Hepatocyte (in vitro differentiated cells): Measurements from ENCODE around the gene MPHOSPH9. TPM values are rescaled to one million over a fixed set of nuclear protein-coding genes. Genes with fewer than 3 reads are reported as not detected.

Experiments used
- DNase-seq: peaks from one replicate; pipeline ENCODE4 v3.0.0-alpha.2; 2016; ENCODE audit warnings: low spot score
- H2AFZ ChIP-seq: fragments of 200-600 bp; sonication (generic); 2 replicates; pipeline ENCODE4 v1.6.0; 2016; ENCODE audit warnings: antibody characterized with exemption, mild to moderate bottlenecking
- H3K27ac ChIP-seq: fragments of 200-600 bp; sonication (generic); 2 replicates; pipeline ENCODE4 v1.5.1; 2016; ENCODE audit warnings: mild to moderate bottlenecking
- H3K27me3 ChIP-seq: fragments of 200-600 bp; sonication (generic); 2 replicates; pipeline ENCODE4 v1.6.1; 2016
- H3K36me3 ChIP-seq: fragments of 200-600 bp; sonication (generic); replicated peaks from 2 replicates; pipeline ENCODE4 v1.5.1; 2016; ENCODE audit warnings: low read depth; ENCODE audit not compliant: insufficient read depth
- H3K4me1 ChIP-seq: fragments of 200-600 bp; sonication (generic); 2 replicates; pipeline ENCODE4 v1.5.1; 2016; ENCODE audit warnings: mild to moderate bottlenecking, moderate library complexity; ENCODE audit not compliant: insufficient read depth
- H3K4me2 ChIP-seq: fragments of 200-600 bp; sonication (generic); 2 replicates; pipeline ENCODE4 v1.6.0; 2016
- H3K4me3 ChIP-seq: fragments of 200-600 bp; sonication (generic); 2 replicates; pipeline ENCODE4 v1.5.1; 2016; ENCODE audit warnings: mild to moderate bottlenecking
- H3K79me2 ChIP-seq: fragments of 200-600 bp; sonication (generic); 2 replicates; pipeline ENCODE4 v1.6.0; 2017; ENCODE audit warnings: mild to moderate bottlenecking
- H3K9me2 ChIP-seq: fragments of 200-600 bp; sonication (generic); replicated peaks from 2 replicates; pipeline ENCODE4 v1.6.0; 2017; ENCODE audit warnings: mild to moderate bottlenecking; ENCODE audit not compliant: insufficient read depth
- H3K9me3 ChIP-seq: fragments of 200-600 bp; sonication (generic); 2 replicates; pipeline ENCODE4 v1.5.1; 2016; ENCODE audit warnings: low read depth, mild to moderate bottlenecking
- H4K20me1 ChIP-seq: fragments of 200-600 bp; sonication (generic); 2 replicates; pipeline ENCODE4 v1.6.0; 2016; ENCODE audit warnings: mild to moderate bottlenecking; ENCODE audit not compliant: insufficient read depth, poor library complexity, severe bottlenecking
- EZH2 ChIP-seq: fragments of 200-600 bp; sonication (generic); IDR thresholded peaks from 2 replicates; pipeline ENCODE4 v1.6.1; 2016; ENCODE audit warnings: antibody characterized with exemption, mild to moderate bottlenecking, borderline replicate concordance
- EZH2phosphoT487 ChIP-seq: fragments of 200-600 bp; sonication (generic); IDR thresholded peaks from one replicate; pipeline ENCODE4 v1.6.1; 2018; ENCODE audit warnings: antibody characterized with exemption, mild to moderate bottlenecking, low read depth, moderate library complexity; ENCODE audit not compliant: unreplicated experiment, severe bottlenecking
- WGBS: methylation state at CpG from one replicate; pipeline ENCODE4 v1.1.6; 2016; ENCODE audit warnings: low lambda C conversion rate; ENCODE audit errors: missing lambda C conversion rate; 5-methylcytosine and 5-hydroxymethylcytosine counted together
- polyA plus RNA-seq: library from polyadenylated mRNA; unstranded; fragments of >200 nt; fragmentation: Nextera tagmentation; extraction: Ambion mirVana; gene quantifications from 2 replicates; pipeline ENCODE4 v1.2.1, GENCODE V29; 2016
- total RNA-seq: library from RNA; depleted of rRNA; stranded (reverse); fragments of >200 nt; gene quantifications from 2 replicates; pipeline ENCODE4 v1.2.3, GENCODE V29; 2014
- TF ChIP-seq, protein P1 (sequence below): fragments of 200-600 bp; sonication (generic); IDR thresholded peaks from 2 replicates; pipeline ENCODE4 v1.5.1; 2016; ENCODE audit warnings: antibody characterized with exemption, mild to moderate bottlenecking; ENCODE audit not compliant: poor library complexity

Gene MPHOSPH9
- total and polyA plus RNA-seq, 2 experiments from 2014 or later = 13.1 to 44.3 TPM

GRCh38 chr12:123270214-123271000 lies 37.5 kb upstream of the MPHOSPH9 start:
- peak overlapping the region; percentile 98 for H3K4me2 ChIP-seq
- 3% methylated on average over 36 of the region's 51 CpGs for WGBS
- DNase-seq = peak; percentile 39
- no peaks in the 10 kb centered on the region for H3K9me2 ChIP-seq
- H2AFZ ChIP-seq = peak overlapping the region; percentile 9
- H3K27me3 ChIP-seq = no peaks in the 10 kb centered on the region
- peaks cover 23% of the 10 kb centered on the region for H4K20me1 ChIP-seq
- H3K79me2 ChIP-seq = peaks cover 62% of the 10 kb centered on the region
- no peaks in the 10 kb centered on the region for H3K36me3 ChIP-seq
- TF ChIP-seq EZH2 (no peak), EZH2phosphoT487 (no peak)
- TF ChIP-seq, protein P1, sequence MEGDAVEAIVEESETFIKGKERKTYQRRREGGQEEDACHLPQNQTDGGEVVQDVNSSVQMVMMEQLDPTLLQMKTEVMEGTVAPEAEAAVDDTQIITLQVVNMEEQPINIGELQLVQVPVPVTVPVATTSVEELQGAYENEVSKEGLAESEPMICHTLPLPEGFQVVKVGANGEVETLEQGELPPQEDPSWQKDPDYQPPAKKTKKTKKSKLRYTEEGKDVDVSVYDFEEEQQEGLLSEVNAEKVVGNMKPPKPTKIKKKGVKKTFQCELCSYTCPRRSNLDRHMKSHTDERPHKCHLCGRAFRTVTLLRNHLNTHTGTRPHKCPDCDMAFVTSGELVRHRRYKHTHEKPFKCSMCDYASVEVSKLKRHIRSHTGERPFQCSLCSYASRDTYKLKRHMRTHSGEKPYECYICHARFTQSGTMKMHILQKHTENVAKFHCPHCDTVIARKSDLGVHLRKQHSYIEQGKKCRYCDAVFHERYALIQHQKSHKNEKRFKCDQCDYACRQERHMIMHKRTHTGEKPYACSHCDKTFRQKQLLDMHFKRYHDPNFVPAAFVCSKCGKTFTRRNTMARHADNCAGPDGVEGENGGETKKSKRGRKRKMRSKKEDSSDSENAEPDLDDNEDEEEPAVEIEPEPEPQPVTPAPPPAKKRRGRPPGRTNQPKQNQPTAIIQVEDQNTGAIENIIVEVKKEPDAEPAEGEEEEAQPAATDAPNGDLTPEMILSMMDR = no peak
- H3K27ac ChIP-seq = peak overlapping the region; percentile 96
- H3K4me3 ChIP-seq = peak overlapping the region; percentile 78
- H3K4me1 ChIP-seq = peaks cover 16% of the 10 kb centered on the region
- no peaks in the 10 kb centered on the region for H3K9me3 ChIP-seq

DNA sequence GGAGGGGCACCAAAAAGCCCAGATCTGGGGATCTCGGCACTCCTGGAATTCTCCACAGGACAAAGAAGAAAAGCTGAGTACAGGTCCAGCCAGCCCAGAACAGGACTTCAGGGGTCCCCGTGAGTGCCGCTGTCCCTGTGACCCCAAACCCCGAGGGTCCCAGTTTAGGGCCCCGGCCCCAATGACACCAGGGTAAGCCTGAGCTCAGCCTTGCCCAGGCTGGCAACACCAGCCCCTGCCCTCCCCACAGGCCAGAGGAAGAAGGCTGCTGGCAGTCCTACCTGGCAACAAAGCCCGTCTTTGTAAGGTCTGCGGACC lies 36.9 kb upstream of the MPHOSPH9 start:
- 2% methylated on average over 6 of the region's 7 CpGs for WGBS
- Histone ChIP-seq H3K4me1 (peaks cover 16% of the 10 kb centered on the region), H3K79me2 (peaks cover 62% of the 10 kb centered on the region), H3K4me2 (peak overlapping the region; percentile 98), H3K27ac (peak overlapping the region; percentile 96), H3K4me3 (peak overlapping the region; percentile 78), H3K9me3 (no peaks in the 10 kb centered on the region), H3K27me3 (no peaks in the 10 kb centered on the region), H3K36me3 (no peaks in the 10 kb centered on the region), H4K20me1 (peaks cover 23% of the 10 kb centered on the region), H3K9me2 (no peaks in the 10 kb centered on the region), H2AFZ (peak overlapping the region; percentile 9)
- no peak for TF ChIP-seq EZH2phosphoT487
- TF ChIP-seq EZH2 = no peak
- TF ChIP-seq, protein P1 = no peak
- DNase-seq = no peak

- peak overlapping the region; percentile 78 for H3K4me3 ChIP-seq
- no peak for TF ChIP-seq EZH2
- TF ChIP-seq, protein P1 = peak; percentile 33
- peaks cover 25% of the 10 kb centered on the region for H4K20me1 ChIP-seq
- no peaks in the 10 kb centered on the region for H3K36me3 ChIP-seq
- peak overlapping the region; percentile 96 for H3K27ac ChIP-seq
- peak overlapping the region; percentile 9 for H2AFZ ChIP-seq
- peaks cover 62% of the 10 kb centered on the region for H3K79me2 ChIP-seq
- peak; percentile 89 for DNase-seq
- H3K9me3 ChIP-seq = no peaks in the 10 kb centered on the region
- WGBS = 11% methylated on average over 23 of the region's 32 CpGs
- H3K4me2 ChIP-seq = peak overlapping the region; percentile 98
- H3K4me1 ChIP-seq = peaks cover 16% of the 10 kb centered on the region
- no peaks in the 10 kb centered on the region for H3K9me2 ChIP-seq
- no peaks in the 10 kb centered on the region for H3K27me3 ChIP-seq
Observed at GRCh38 chr12:123269395-123269892, 36.5 kb upstream of the MPHOSPH9 start.
